Parathyroid adenoma (tissue), 2 donors: ENCODE measurements around the gene ORMDL1.

Experiments
- H2AFZ ChIP-seq: fragments of 300-600 bp; sonication (generic); one replicate; pipeline ENCODE4 v1.7.0; 2017; ENCODE audit warnings: antibody characterized with exemption, mild to moderate bottlenecking
- H3K27ac ChIP-seq: fragments of 300-600 bp; sonication (generic); one replicate; pipeline ENCODE4 v1.7.0; 2017
- H3K27me3 ChIP-seq: fragments of 300-600 bp; sonication (generic); one replicate; pipeline ENCODE4 v1.7.0; 2017; ENCODE audit warnings: low read length; ENCODE audit not compliant: control insufficient read depth, insufficient read depth
- H3K36me3 ChIP-seq: fragments of 300-600 bp; sonication (generic); one replicate; pipeline ENCODE4 v1.7.0; 2017; ENCODE audit warnings: low read length; ENCODE audit not compliant: control insufficient read depth, insufficient read depth
- H3K4me1 ChIP-seq: fragments of 300-600 bp; sonication (generic); one replicate; pipeline ENCODE4 v1.7.0; 2017; ENCODE audit warnings: control low read depth
- H3K4me2 ChIP-seq: fragments of 300-600 bp; sonication (generic); one replicate; pipeline ENCODE4 v1.7.0; 2017; ENCODE audit warnings: low read length
- H3K4me3 ChIP-seq: fragments of 300-600 bp; sonication (generic); one replicate; pipeline ENCODE4 v1.7.0; 2017; ENCODE audit warnings: low read depth, low read length
- H3K79me2 ChIP-seq: fragments of 300-600 bp; sonication (generic); one replicate; pipeline ENCODE4 v1.7.0; 2017; ENCODE audit warnings: control low read depth
- H3K9ac ChIP-seq: fragments of 300-600 bp; sonication (generic); one replicate; pipeline ENCODE4 v1.7.0; 2017; ENCODE audit warnings: mild to moderate bottlenecking
- H3K9me3 ChIP-seq: fragments of 300-600 bp; sonication (generic); one replicate; pipeline ENCODE4 v1.7.0; 2017; ENCODE audit warnings: low read length; ENCODE audit not compliant: control insufficient read depth
- TF ChIP-seq, protein P1 (sequence below): fragments of 300-600 bp; sonication (generic); IDR thresholded peaks from one replicate; pipeline ENCODE4 v1.7.0; 2017; ENCODE audit warnings: antibody characterized with exemption, mild to moderate bottlenecking
- donor health status: primary hyperparathyroidism.

Gene ORMDL1

DNA sequence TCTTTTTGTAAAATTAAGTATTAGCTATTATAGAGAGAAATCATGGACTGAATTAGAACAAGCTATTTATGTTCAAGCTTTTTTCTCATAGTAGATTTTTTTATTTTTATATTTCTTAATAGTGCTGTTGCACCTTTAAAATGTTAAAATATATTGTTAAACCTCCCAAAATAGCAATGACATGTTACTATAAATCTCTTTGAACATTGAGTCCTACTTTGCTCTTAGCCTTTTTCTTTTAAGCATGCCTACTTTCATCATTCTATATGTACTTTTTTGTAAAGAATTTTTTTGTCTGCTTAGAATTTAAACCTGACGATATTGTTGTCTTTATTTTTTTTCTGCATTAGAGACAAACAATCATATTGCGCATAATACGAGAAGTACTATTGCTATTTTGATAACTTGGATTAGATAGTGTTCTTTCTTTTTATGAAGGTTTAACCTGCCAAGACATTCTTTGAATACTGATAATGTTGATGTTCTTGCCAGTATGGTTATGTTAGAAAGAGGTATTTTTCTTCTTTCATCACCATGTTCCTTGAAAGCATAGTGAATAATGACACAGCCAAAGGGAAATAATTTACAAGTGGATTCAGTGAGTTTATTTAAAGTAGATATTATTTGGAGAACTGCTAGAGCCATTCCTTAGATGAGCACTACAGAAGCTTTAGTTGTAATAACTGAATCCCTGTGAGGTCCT lies 40.7 kb upstream of the ORMDL1 start:
- Histone ChIP-seq H3K27me3 (no peaks in the 10 kb centered on the region), H2AFZ (no peak overlapping the region), H3K4me1 (peaks cover 3% of the 10 kb centered on the region), H3K27ac (no peak overlapping the region), H3K4me3 (no peak overlapping the region), H3K9ac (no peak overlapping the region), H3K36me3 (no peaks in the 10 kb centered on the region), H3K4me2 (no peak overlapping the region), H3K79me2 (no peaks in the 10 kb centered on the region), H3K9me3 (no peaks in the 10 kb centered on the region)
- TF ChIP-seq, protein P1, sequence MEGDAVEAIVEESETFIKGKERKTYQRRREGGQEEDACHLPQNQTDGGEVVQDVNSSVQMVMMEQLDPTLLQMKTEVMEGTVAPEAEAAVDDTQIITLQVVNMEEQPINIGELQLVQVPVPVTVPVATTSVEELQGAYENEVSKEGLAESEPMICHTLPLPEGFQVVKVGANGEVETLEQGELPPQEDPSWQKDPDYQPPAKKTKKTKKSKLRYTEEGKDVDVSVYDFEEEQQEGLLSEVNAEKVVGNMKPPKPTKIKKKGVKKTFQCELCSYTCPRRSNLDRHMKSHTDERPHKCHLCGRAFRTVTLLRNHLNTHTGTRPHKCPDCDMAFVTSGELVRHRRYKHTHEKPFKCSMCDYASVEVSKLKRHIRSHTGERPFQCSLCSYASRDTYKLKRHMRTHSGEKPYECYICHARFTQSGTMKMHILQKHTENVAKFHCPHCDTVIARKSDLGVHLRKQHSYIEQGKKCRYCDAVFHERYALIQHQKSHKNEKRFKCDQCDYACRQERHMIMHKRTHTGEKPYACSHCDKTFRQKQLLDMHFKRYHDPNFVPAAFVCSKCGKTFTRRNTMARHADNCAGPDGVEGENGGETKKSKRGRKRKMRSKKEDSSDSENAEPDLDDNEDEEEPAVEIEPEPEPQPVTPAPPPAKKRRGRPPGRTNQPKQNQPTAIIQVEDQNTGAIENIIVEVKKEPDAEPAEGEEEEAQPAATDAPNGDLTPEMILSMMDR = no peak

GRCh38 chr2:189821953-189822748 lies 38.0 kb upstream of the ORMDL1 start:
- no peaks in the 10 kb centered on the region for H3K27me3 ChIP-seq
- peak overlapping the region; percentile 65 for H3K27ac ChIP-seq
- no peaks in the 10 kb centered on the region for H3K79me2 ChIP-seq
- no peak overlapping the region for H3K9ac ChIP-seq
- no peaks in the 10 kb centered on the region for H3K36me3 ChIP-seq
- H3K4me2 ChIP-seq = no peak overlapping the region
- H3K4me1 ChIP-seq = no peaks in the 10 kb centered on the region
- TF ChIP-seq, protein P1 = no peak
- H3K4me3 ChIP-seq = no peak overlapping the region
- peak overlapping the region; percentile 14 for H2AFZ ChIP-seq
- H3K9me3 ChIP-seq = no peaks in the 10 kb centered on the region

DNA sequence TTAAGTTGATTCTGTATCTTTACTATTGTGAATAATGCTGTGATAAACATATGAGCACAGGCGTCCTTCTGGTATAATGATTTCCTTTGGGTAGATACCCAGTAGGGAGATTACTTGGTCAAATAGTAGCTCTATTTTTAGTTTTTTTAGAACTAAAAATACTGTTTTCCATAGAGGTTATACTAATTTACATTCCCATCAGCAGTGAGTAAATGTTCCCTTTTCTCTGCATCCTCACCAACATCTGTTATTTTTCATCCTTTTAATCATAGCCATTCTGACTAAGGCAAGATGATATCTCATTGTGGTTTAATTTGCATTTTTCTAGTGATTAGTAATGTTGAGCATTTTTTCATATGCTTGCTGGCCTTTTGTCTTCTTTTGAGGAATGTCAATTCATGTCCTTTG lies 35.2 kb upstream of the ORMDL1 start:
- no peaks in the 10 kb centered on the region for H3K79me2 ChIP-seq
- no peak overlapping the region for H3K4me2 ChIP-seq
- H3K4me1 ChIP-seq = no peaks in the 10 kb centered on the region
- H3K27me3 ChIP-seq = no peaks in the 10 kb centered on the region
- H3K9ac ChIP-seq = no peak overlapping the region
- TF ChIP-seq, protein P1 = no peak
- H3K4me3 ChIP-seq = no peak overlapping the region
- H2AFZ ChIP-seq = no peak overlapping the region
- H3K9me3 ChIP-seq = no peaks in the 10 kb centered on the region
- no peak overlapping the region for H3K27ac ChIP-seq
- H3K36me3 ChIP-seq = no peaks in the 10 kb centered on the region

GRCh38 chr2:189818249-189819038 lies 34.3 kb upstream of the ORMDL1 start:
- H3K4me1 ChIP-seq = no peaks in the 10 kb centered on the region
- no peaks in the 10 kb centered on the region for H3K79me2 ChIP-seq
- no peak overlapping the region for H3K9ac ChIP-seq
- no peaks in the 10 kb centered on the region for H3K27me3 ChIP-seq
- no peak overlapping the region for H3K4me2 ChIP-seq
- TF ChIP-seq, protein P1 = no peak
- H3K27ac ChIP-seq = no peak overlapping the region
- no peaks in the 10 kb centered on the region for H3K9me3 ChIP-seq
- no peak overlapping the region for H3K4me3 ChIP-seq
- no peak overlapping the region for H2AFZ ChIP-seq
- H3K36me3 ChIP-seq = no peaks in the 10 kb centered on the region
